NCI-H748 (cell line): ENCODE results near the gene DENND2A.
"Not testable (repeated sequence)": the region's sequence is repeated elsewhere in the genome, so short reads cannot be mapped to it uniquely, and the experiment has no call there.

Experiments used
- DNase-seq: peaks from one replicate; lab custom pipeline; 2025; ENCODE audit not compliant: unreplicated experiment; lab: John Stamatoyannopoulos, UW

Gene DENND2A

DNA sequence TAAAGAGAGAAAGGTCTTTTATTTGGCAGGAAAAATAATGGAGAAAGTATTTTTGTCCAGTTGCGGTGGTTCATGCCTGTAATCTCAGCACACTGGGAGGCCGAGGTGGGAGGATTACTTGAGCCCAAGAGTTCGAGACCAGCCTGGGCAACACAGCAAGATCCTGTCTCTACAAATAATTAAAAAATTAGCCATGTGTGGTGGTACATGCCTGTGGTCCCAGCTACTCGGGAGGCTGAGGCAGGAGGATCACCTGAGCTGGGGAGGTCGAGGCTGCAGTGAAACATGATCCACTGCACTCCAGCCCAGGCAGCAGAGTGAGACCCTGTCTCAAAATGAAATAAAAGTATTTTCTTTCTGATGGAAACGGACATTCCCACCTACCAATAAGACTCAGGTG is 83.5 kb downstream of the DENND2A start:
- no peak for DNase-seq

DNA sequence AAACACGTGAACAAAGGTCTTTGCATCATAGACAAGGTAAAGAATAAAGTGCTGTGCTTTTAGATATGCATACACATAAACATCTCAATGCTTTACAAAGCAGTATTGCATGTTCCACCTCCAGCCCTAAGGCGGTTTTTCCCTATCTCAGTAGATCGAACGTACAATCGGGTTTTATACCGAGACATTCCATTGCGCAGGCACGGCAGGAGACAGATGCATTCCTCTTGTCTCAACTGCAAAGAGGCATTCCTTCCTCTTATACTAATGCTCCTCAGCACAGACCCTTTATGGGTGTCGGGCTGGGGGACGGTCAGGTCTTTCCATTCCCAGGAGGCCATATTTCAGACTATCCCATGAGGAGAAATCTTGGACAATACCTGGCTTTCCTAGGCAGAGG is 87.4 kb downstream of the DENND2A start:
- DNase-seq, result not testable (repeated sequence)

GRCh38 chr7:140552240-140552679 is 88.4 kb downstream of the DENND2A start:
- no peak for DNase-seq

DNA sequence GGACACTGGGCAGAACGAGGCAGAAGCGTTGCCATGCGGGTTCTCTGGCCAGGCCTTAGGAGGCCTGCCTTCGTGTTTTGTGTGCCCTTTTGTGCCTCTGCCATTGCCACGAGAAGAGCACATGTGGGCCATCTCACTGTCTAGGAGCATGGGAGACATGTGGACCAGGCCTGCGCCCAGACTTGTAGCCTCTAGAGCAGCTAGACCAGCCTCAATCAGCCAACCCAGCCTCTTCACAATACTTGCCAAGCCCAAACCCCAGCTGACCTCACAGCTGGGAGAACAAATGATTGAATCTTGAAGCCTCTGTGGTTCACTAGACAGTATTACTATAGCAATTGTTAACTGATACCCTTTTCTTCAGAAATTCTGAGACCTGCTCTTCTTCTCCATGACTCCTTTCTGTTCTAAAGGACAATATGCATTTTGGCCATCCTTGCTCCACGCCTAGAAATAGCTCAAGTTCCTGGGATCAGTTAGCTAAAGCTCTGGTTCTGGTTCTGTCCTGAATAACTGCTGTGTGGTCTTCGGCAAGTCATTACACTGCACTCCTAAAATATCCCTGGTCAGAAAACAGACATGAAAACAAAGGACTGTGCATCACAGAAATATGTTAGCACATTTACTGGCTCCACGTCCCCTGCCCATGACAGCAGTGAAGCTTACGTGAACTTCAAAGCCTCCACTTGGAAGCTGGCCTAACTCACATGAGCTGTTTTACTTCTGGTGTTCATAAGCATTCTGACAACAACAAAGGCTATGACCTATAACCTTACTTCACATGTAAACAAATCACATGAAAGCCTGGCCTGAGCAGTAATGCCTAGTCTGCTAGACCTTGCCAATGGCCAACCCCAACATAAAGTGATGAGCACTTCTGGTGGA is 89.0 kb downstream of the DENND2A start:
- DNase-seq, result no peak

GRCh38 chr7:140546947-140547346 is 93.7 kb downstream of the DENND2A start:
- no peak for DNase-seq

- no peak for DNase-seq
These were observed 96.2 kb downstream of the DENND2A start for GRCh38 chr7:140544388-140544826.

- DNase-seq, result no peak
These were observed 98.4 kb downstream of the DENND2A start for GRCh38 chr7:140542228-140542603.

DNA sequence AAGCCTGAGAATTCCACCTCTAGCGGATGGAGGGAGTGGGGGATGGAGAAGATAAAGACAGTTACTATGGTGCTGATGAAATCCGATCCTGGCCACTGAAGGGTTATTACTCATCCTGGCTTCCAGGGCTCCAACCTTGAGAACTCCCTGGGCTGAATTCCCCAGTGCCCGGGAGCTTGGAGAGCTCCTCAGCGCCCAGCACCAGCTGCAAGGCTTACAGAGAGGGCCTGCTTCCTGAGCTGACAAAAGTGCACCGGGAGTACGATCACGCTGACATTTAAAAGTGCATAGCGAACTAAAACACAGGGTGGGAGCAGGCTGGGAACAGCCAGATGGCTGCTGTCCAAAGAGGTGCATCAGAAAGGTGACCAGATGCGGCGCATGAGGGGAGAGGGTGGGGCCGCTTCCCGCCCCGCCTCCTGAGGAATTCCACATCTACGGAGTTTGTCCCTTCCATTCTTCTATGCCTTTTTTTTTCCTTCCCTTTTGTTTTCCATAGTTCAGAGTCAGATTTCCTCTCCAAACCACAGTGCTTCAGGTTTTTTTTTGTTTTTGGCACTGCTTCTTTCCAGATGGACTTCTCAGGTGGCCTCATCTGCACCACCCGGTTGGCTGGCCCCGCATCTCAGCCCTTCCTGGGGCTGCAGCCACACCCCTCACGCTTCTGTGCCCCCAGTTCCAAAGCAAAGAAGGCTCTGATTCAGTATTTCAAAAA is 98.9 kb downstream of the DENND2A start:
- peak; percentile 87 for DNase-seq

GRCh38 chr7:140541176-140541512 is 99.5 kb downstream of the DENND2A start:
- no peak for DNase-seq

GRCh38 chr7:140540136-140540777 is 100.4 kb downstream of the DENND2A start:
- DNase-seq, result no peak

- DNase-seq, result no peak
These were observed 101.2 kb downstream of the DENND2A start for GRCh38 chr7:140539461-140539860.

DNA sequence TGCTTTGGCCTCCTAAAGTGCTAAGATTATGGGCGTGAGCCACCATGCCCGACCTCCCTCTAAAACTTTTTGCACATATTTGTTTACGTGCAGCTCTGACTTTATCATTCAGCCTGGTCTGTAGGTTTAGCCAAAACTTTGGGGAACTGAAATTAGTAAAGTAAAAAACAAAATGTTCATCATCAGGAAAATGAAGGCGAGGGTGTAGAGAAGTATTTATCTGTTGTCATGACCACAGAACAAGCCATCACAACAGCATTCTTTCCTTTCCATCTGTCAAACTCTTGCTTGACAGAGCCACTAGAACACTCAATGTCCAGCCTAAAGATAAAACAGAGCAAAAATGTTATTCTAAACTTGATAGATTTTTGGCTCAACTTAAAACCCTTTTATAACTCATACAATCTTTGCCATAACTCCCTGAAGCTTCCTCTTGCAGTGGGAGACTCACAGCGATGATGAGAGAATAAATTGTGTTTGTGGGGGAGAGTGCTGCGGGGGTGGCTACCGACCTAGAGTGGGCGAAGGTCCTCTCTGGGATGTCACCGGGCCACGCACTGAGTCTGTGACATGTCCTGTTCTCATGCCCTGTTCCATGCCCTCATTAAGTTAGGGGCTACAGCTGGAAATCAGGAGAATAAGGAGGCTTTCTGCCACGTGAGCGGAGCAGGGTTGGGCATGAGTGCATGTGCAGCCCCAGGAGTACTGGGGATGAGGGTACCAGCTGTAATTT is 102.7 kb downstream of the DENND2A start:
- no peak for DNase-seq

DNA sequence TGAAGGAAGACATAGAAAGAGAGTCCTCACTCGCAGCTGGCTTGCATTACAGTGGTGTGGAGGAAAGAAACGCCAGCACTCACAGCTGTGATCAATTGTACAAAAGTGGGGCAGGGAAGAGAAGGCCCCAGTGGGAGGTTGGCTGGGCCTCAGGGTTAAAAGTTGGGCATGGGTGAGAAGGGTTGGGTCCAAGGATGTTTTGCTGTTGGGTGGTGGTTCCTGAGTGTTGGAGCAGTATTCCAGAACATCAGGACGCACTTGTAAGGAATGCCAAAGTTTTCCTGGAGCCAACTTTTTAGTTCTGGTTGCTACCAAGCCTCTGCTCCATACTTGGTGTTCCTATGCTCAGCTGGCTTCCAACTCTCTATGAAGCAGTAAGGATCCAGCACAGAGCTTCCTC is 105.9 kb downstream of the DENND2A start:
- DNase-seq, result no peak

DNA sequence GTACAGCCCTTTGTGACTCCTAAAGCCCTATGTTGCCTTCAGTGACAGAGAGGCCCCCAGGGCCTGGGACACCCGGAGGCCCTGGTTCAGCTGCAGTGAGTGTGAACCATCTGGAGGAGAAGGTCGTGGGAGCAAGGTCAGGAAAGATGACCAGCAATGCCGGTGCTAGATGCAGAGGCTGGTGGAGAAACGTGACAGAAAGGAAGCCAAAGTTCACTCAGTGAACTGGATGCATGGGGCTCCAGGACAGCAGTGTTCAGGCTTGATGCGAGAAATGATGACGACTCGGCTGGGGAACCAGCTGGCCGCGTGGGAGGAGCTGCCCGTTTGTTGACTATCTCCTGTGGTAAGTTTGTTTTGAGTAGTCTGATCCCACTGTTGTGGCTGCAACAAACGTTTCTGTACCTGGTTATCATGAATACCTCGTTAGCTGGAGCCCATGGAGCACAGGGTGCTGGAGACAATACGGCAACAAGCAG is 107.2 kb downstream of the DENND2A start:
- DNase-seq, result peak; percentile 10

GRCh38 chr7:140529428-140529827 is 111.2 kb downstream of the DENND2A start:
- DNase-seq, result not testable (repeated sequence)

DNA sequence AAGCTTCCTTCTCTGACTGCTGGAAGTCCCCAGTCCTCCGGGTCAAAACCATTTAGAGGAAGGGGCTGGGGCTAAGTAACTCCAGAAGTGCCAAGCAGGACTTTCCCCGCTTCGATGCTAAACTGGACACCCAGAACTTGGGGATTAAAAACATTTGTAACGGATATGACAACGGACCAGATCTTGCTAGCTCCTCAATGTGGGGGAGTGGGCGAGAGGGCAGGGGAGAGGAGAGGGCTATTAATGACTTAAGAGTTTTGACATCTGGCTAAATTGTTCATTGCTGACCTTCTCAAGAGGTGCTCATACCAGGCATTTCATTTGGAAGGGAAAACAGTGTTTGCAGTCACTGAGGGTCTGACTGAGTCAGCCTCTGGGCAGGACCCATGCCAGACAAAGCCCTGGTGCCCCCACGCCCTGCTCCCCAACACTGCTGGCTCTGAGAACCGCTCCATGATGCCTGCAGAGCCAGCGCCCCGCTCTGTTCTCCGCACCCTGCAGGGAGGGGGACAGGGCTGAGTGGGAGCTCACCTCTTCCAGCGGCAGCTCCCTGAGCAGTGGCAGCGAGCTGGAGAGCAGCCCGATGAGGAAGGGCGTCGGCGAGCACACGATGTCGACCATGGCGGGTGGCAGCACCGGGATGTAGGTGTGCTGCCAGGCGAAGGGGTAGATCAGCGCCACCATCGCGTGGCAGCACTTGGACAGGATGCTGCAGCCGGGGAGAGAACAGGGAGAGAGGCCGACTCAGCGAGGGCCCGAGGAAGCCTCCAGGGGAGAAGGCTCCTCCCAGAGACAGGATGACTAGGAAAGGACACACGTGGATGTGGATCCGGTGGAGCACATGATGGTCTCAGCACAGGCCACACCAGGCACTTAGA is 113.6 kb downstream of the DENND2A start:
- DNase-seq, result no peak

DNA sequence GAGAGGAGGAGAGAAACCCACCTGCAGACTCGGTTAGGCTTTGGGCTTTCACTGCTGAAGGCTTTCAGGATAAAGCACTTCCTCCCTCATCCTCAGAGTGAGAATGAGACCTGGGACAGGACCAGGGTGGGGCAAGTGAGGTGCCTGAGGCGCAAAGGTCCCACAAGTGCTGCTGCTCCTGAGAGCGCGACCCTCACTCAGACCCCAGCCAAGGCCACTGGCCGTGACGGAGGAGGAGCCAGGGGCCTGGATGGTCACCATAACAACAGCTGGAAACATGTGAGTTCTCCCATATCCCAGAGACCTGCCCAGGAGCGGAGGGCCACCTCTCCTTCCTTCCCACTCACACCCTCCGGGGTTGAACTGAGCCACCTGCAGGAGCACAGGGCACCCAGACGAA is 114.4 kb downstream of the DENND2A start:
- no peak for DNase-seq

- no peak for DNase-seq
These were observed 114.9 kb downstream of the DENND2A start for GRCh38 chr7:140525743-140526142.

GRCh38 chr7:140521421-140521820 is 119.2 kb downstream of the DENND2A start:
- DNase-seq, result no peak

DNA sequence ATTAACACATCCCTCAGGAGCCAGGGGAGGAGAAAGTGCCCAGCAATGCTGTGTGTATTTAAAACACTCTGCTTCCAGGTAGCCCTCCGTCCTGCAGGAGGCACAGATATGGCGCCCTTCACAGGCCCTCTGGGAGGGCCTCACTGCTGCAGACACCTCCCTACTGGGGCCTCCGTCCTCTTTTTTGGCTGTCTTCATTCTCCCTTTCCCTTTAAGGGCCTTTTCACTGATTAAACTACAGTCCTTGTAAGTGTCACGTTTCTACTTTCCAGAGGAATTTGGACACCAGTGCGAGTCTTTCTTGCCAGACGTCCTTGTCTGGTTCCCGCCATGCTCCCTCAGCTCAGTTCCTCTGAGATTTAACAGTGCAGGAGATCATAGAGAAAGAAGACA is 121.6 kb downstream of the DENND2A start:
- no peak for DNase-seq
